ENCODE results near the gene MGAM2. TPM values are rescaled to one million over a fixed set of nuclear protein-coding genes. Genes with fewer than 3 reads are reported as not detected.

Gene MGAM2
- polyA plus RNA-seq, 2 of the 4 experiments (the other 2 are of a cell fraction), result 0.01 to 0.25 TPM

DNA sequence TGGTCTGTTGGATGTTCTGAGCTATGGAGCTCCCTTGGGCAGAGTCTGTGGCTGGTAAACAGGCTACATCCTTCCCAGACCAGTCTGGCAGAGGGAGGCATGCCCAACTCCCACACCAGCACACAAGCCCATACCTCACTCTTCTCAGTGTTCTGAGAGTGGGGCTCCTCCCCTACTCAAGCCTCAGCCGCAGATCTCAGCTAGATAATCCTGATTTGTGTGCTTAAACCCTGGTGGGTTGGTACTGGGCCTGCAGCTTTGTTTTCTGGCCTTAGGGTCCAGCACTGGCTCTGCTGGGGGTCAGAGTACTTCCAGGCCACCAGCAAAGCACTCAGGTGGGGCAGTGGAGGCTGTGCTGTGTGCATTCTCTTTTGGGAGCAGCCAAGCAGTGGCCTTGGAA, 70.4 kb downstream of the MGAM2 start:
- TF ChIP-seq JUN (IDR thresholded peaks at IDR 0.05) (no peak), NFE2L2 (conservative IDR thresholded peaks at IDR 0.05; ENCODE audit: low read length) (no peak), FOSL2 (IDR thresholded peaks at IDR 0.05) (no peak), FOSL2 (CRISPR knock-in tag; IDR thresholded peaks at IDR 0.05) (no peak), ZSCAN20 (CRISPR knock-in tag; IDR thresholded peaks at IDR 0.05) (no peak), CHD4 (IDR thresholded peaks at IDR 0.05; ENCODE audit: borderline replicate concordance) (no peak), PHF8 (IDR thresholded peaks at IDR 0.05; ENCODE audit: borderline replicate concordance, low read depth) (no peak), CHD2 (IDR thresholded peaks at IDR 0.05; ENCODE audit: low read length, partially characterized antibody) (no peak), BHLHE40 (IDR thresholded peaks at IDR 0.05; ENCODE audit: low read depth, low read length) (no peak), POLR2A (IDR thresholded peaks at IDR 0.05; ENCODE audit: low read length) (no peak), MYC (IDR thresholded peaks at IDR 0.05; ENCODE audit: borderline replicate concordance, low read length) (no peak), TP53 (CRISPR knock-in tag; IDR thresholded peaks at IDR 0.05) (no peak), JUNB (IDR thresholded peaks at IDR 0.05) (no peak)
- TF ChIP-seq, protein P1, sequence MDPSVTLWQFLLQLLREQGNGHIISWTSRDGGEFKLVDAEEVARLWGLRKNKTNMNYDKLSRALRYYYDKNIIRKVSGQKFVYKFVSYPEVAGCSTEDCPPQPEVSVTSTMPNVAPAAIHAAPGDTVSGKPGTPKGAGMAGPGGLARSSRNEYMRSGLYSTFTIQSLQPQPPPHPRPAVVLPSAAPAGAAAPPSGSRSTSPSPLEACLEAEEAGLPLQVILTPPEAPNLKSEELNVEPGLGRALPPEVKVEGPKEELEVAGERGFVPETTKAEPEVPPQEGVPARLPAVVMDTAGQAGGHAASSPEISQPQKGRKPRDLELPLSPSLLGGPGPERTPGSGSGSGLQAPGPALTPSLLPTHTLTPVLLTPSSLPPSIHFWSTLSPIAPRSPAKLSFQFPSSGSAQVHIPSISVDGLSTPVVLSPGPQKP (IDR thresholded peaks at IDR 0.05; ENCODE audit: low read depth, low read length), result no peak
- TF ChIP-seq, protein P2, sequence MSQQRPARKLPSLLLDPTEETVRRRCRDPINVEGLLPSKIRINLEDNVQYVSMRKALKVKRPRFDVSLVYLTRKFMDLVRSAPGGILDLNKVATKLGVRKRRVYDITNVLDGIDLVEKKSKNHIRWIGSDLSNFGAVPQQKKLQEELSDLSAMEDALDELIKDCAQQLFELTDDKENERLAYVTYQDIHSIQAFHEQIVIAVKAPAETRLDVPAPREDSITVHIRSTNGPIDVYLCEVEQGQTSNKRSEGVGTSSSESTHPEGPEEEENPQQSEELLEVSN (IDR thresholded peaks at IDR 0.05; ENCODE audit: borderline replicate concordance, low read depth), result no peak
- TF ChIP-seq, protein P3, sequence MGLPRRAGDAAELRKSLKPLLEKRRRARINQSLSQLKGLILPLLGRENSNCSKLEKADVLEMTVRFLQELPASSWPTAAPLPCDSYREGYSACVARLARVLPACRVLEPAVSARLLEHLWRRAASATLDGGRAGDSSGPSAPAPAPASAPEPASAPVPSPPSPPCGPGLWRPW (IDR thresholded peaks at IDR 0.05), result no peak
- WGBS (ENCODE audit: missing lambda C conversion rate), result 88% methylated on average over 1 of the region's 1 CpG
- POLR2A ChIA-PET, result no interaction called here
- CTCF ChIA-PET, result interaction anchor here (7.0 kb wide), 1 partner anchor 206 kb away, joined by 54 read pairs; no protein-coding TSS in a partner anchor
- no peaks in the 10 kb centered on the region for H3K4me1 ChIP-seq
- FAIRE-seq (no peak), DNase-seq (ENCODE audit: low read depth in 1 of 2, low spot score in 1 of 2) (no peak), ATAC-seq (no peak)
- H3K4me3 ChIP-seq, result no peak overlapping the region
- no peak overlapping the region for H3K4me2 ChIP-seq
- no peaks in the 10 kb centered on the region for H3K9me3 ChIP-seq
- H3K27ac ChIP-seq, result no peak overlapping the region

DNA sequence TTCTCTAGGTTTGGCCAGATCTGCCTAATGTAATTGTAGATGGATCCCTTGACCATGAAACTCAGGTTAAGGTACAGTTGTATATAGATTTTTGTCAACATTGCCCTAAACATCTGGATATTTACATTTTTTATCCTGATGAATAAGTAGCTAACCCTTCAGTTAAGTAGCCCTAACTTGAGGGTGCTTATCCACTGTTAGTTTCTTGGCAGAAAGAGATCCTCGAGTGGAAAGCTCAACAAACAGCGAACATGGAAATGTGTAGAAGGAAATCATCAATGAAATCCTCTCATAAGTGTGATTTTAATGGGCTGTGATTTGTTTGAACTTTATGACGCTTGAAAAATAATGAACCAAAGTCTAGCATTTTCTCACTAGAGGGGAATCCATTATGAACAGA, 73.6 kb downstream of the MGAM2 start:
- Histone ChIP-seq H3K27ac (no peak overlapping the region), H3K4me1 (0 out of 3 replicates have a peak, but pooled peaks cover 10% of the 10 kb centered on the region), H3K9me3 (no peaks in the 10 kb centered on the region), H3K4me2 (no peak overlapping the region), H3K4me3 (no peak overlapping the region)
- 64% methylated on average over 3 of the region's 3 CpGs for WGBS (ENCODE audit: missing lambda C conversion rate)
- CTCF ChIA-PET, result interaction anchor here (1.5 to 7.0 kb wide), 3 partner anchors 11 to 209 kb away, joined by 3 to 54 read pairs (median 5); no protein-coding TSS in a partner anchor
- TF ChIP-seq HEYL (CRISPR knock-in tag; IDR thresholded peaks at IDR 0.05), result no peak
- TF ChIP-seq, protein P3 (IDR thresholded peaks at IDR 0.05), result no peak
- no peak for TF ChIP-seq MAZ (IDR thresholded peaks at IDR 0.05; ENCODE audit: borderline replicate concordance, low read depth, low read length)
- TF ChIP-seq ZSCAN20 (CRISPR knock-in tag; IDR thresholded peaks at IDR 0.05), result no peak
- TF ChIP-seq KDM1A (IDR thresholded peaks at IDR 0.05; ENCODE audit: low read depth), result no peak
- TF ChIP-seq, protein P4, sequence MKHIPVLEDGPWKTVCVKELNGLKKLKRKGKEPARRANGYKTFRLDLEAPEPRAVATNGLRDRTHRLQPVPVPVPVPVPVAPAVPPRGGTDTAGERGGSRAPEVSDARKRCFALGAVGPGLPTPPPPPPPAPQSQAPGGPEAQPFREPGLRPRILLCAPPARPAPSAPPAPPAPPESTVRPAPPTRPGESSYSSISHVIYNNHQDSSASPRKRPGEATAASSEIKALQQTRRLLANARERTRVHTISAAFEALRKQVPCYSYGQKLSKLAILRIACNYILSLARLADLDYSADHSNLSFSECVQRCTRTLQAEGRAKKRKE (CRISPR knock-in tag; IDR thresholded peaks at IDR 0.05; ENCODE audit: low read depth), result no peak
- TF ChIP-seq, protein P5, sequence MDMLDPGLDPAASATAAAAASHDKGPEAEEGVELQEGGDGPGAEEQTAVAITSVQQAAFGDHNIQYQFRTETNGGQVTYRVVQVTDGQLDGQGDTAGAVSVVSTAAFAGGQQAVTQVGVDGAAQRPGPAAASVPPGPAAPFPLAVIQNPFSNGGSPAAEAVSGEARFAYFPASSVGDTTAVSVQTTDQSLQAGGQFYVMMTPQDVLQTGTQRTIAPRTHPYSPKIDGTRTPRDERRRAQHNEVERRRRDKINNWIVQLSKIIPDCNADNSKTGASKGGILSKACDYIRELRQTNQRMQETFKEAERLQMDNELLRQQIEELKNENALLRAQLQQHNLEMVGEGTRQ (IDR thresholded peaks at IDR 0.05), result no peak
- no peak for TF ChIP-seq NPAS2 (CRISPR knock-in tag; IDR thresholded peaks at IDR 0.05; ENCODE audit: borderline replicate concordance)
- TF ChIP-seq SREBF2 (IDR thresholded peaks at IDR 0.05), result no peak
- TF ChIP-seq HDAC2 (IDR thresholded peaks at IDR 0.05), result no peak
- TF ChIP-seq RARB (CRISPR knock-in tag; IDR thresholded peaks at IDR 0.05), result no peak
- TF ChIP-seq FOSL2 (IDR thresholded peaks at IDR 0.05), result no peak
- no peak for TF ChIP-seq FOSL2 (CRISPR knock-in tag; IDR thresholded peaks at IDR 0.05)
- no peak for TF ChIP-seq POLR2AphosphoS2 (conservative IDR thresholded peaks at IDR 0.05; ENCODE audit: low read length)
- TF ChIP-seq CEBPB (IDR thresholded peaks at IDR 0.05), result no peak
- no peak for TF ChIP-seq ZFP36 (IDR thresholded peaks at IDR 0.05; ENCODE audit: borderline replicate concordance, partially characterized antibody)
- TF ChIP-seq HOXA7 (CRISPR knock-in tag; IDR thresholded peaks at IDR 0.05), result no peak
- TF ChIP-seq CBX8 (IDR thresholded peaks at IDR 0.05), result no peak
- ATAC-seq (no peak), FAIRE-seq (no peak), DNase-seq (ENCODE audit: low read depth in 1 of 2, low spot score in 1 of 2) (no peak)
- POLR2A ChIA-PET, result no interaction called here

Measured in A549 (cell line).